ENCODE results near the gene NUDT9.
"Not testable (repeated sequence)": the region's sequence is repeated elsewhere in the genome, so short reads cannot be mapped to it uniquely, and the experiment has no call there.

GRCh38 chr4:87491851-87492250 lies 69.5 kb downstream of the NUDT9 start:
- TF ChIP-seq, protein P1, sequence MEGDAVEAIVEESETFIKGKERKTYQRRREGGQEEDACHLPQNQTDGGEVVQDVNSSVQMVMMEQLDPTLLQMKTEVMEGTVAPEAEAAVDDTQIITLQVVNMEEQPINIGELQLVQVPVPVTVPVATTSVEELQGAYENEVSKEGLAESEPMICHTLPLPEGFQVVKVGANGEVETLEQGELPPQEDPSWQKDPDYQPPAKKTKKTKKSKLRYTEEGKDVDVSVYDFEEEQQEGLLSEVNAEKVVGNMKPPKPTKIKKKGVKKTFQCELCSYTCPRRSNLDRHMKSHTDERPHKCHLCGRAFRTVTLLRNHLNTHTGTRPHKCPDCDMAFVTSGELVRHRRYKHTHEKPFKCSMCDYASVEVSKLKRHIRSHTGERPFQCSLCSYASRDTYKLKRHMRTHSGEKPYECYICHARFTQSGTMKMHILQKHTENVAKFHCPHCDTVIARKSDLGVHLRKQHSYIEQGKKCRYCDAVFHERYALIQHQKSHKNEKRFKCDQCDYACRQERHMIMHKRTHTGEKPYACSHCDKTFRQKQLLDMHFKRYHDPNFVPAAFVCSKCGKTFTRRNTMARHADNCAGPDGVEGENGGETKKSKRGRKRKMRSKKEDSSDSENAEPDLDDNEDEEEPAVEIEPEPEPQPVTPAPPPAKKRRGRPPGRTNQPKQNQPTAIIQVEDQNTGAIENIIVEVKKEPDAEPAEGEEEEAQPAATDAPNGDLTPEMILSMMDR (IDR thresholded peaks at IDR 0.05) = not testable (repeated sequence)
- not testable (repeated sequence) for TF ChIP-seq POLR2A (IDR thresholded peaks at IDR 0.05)
